K562 (cell line): Measurements from ENCODE around the gene DALRD3. TPM values are rescaled to one million over a fixed set of nuclear protein-coding genes. Genes with fewer than 3 reads are reported as not detected.

ENCODE experiments used
- ATAC-seq: fragments of 200-7000 bp; cut with Tn5 transposase; 3 replicates; pipeline ENCODE4 v1.9.1; 2020; ENCODE audit warnings: moderate library complexity
- BruUV-seq: library from RNA; stranded (reverse); fragments of 400-500 nt; replicated peaks from 2 replicates; lab custom pipeline; 2021; lab: Mats Ljungman, UMichigan
- CTCF ChIA-PET: fragments of 300-600 bp; formaldehyde crosslinking; extraction: SDS; loops from one replicate; lab custom pipeline; 2021; ENCODE audit warnings: low intra/inter-chr PET ratio; lab: Yijun Ruan, JAX
- POLR2A ChIA-PET: fragments of 300-600, 350-650 bp; sonication (Branson Sonifier 250); formaldehyde crosslinking; extraction: SDS; loops from one replicate; lab custom pipeline; 2021; ENCODE audit warnings: antibody characterized with exemption, inconsistent platforms; lab: Yijun Ruan, JAX
- DNase-seq, 4 experiments: peaks; one replicate each; pipeline versions ENCODE4 v3.0.0 to v3.0.0-alpha.2; 2011 to 2018; ENCODE audit warnings: low spot score in 3 of 4, mixed read lengths in 3 of 4; ENCODE audit errors: extremely low read depth in 1 of 4
- FAIRE-seq: peaks from 2 replicates; lab custom pipeline; 2011; peaks lifted over from hg19 to GRCh38; lab: Jason Lieb, UNC
- H2AFZ ChIP-seq: 2 replicates; pipeline ENCODE4 v1.6.0; 2011; ENCODE audit warnings: low read depth, low read length, control low read depth, inconsistent platforms
- H3K27ac ChIP-seq: fragments of 200-600 bp; 3 replicates; pipeline ENCODE4 v1.8.0; 2011; ENCODE audit warnings: low read depth, mild to moderate bottlenecking, control low read depth, inconsistent platforms, low read length, moderate library complexity, mixed read lengths; ENCODE audit errors: extremely low read depth
- H3K27me3 ChIP-seq, 2 experiments: fragments of 300-600 bp in 1 of 2; 2 replicates in 1 of 2; 3 replicates in 1 of 2; pipeline versions ENCODE4 v1.6.0 to v1.8.0; 2011; ENCODE audit warnings: inconsistent platforms in 2 of 2, low read length in 2 of 2, mild to moderate bottlenecking in 1 of 2, mixed read lengths in 1 of 2, moderate library complexity in 1 of 2; ENCODE audit not compliant: control insufficient read depth in 2 of 2, insufficient read depth in 2 of 2
- H3K36me3 ChIP-seq: fragments of 300-600 bp; 3 replicates; pipeline ENCODE4 v1.8.0; 2011; ENCODE audit warnings: mild to moderate bottlenecking, low read length, inconsistent platforms; ENCODE audit not compliant: control insufficient read depth, insufficient read depth
- H3K4me1 ChIP-seq, 2 experiments: fragments of 200-600 bp in 1 of 2; replicated peaks in 1 of 2; 2 replicates in 1 of 2; 3 replicates in 1 of 2; pipeline versions ENCODE4 v1.5.1 to v1.8.0; 2011; ENCODE audit warnings: inconsistent platforms in 2 of 2, low read length in 2 of 2, mild to moderate bottlenecking in 1 of 2, mixed read lengths in 1 of 2, moderate library complexity in 1 of 2; ENCODE audit not compliant: control insufficient read depth in 2 of 2, insufficient read depth in 2 of 2
- H3K4me2 ChIP-seq: 2 replicates; pipeline ENCODE4 v1.6.1; 2011; ENCODE audit warnings: low read length, control low read depth, inconsistent platforms, mixed read lengths; ENCODE audit not compliant: insufficient read depth
- H3K4me3 ChIP-seq: fragments of 200-600 bp; sonication (generic), shearing (Covaris generic); 2 replicates; pipeline ENCODE4 v1.5.1; 2016; ENCODE audit warnings: control low read depth, inconsistent platforms
- H3K79me2 ChIP-seq: fragments of 200-600 bp; 3 replicates; pipeline ENCODE4 v1.8.0; 2011; ENCODE audit warnings: low read length, inconsistent platforms; ENCODE audit not compliant: control insufficient read depth, insufficient read depth
- H3K9ac ChIP-seq, 2 experiments: 2 replicates each; pipeline versions ENCODE4 v1.6.0 to v1.6.1; 2011; ENCODE audit warnings: low read depth in 2 of 2, low read length in 2 of 2, control low read depth in 1 of 2, inconsistent platforms in 1 of 2, mild to moderate bottlenecking in 1 of 2, mixed read lengths in 1 of 2; ENCODE audit not compliant: insufficient read depth in 1 of 2
- H3K9me1 ChIP-seq: one replicate; pipeline ENCODE4 v1.6.0; 2011; ENCODE audit warnings: inconsistent platforms, mild to moderate bottlenecking, low read length, moderate library complexity; ENCODE audit not compliant: control insufficient read depth, insufficient read depth
- H3K9me3 ChIP-seq: replicated peaks from 2 replicates; pipeline ENCODE4 v1.5.1; 2011; ENCODE audit warnings: low read depth, low read length, inconsistent platforms; ENCODE audit not compliant: control insufficient read depth, insufficient read depth
- H4K20me1 ChIP-seq: replicated peaks from 2 replicates; pipeline ENCODE4 v1.6.1; 2011; ENCODE audit warnings: low read length, inconsistent platforms, mixed read lengths; ENCODE audit not compliant: control insufficient read depth, insufficient read depth
- FOXJ2 ChIP-seq: fragments of 200-800 bp; sonication (Bioruptor generic); IDR thresholded peaks from 2 replicates; pipeline ENCODE4 v1.6.1; 2016; ENCODE audit warnings: missing genetic modification characterization, missing compliant biosample characterization
- FOXP1 ChIP-seq: sonication (generic); formaldehyde crosslinking; IDR thresholded peaks from 2 replicates; pipeline ENCODE4 v1.8.0; 2022; ENCODE audit warnings: mild to moderate bottlenecking, missing genetic modification reagents
- KHSRP ChIP-seq: fragments of 450-650 bp; IDR thresholded peaks from 2 replicates; pipeline ENCODE4 v1.6.1; 2017
- KLF13 ChIP-seq: fragments of 450-650 bp; IDR thresholded peaks from 2 replicates; pipeline ENCODE4 v1.6.1; 2016; ENCODE audit warnings: missing genetic modification characterization, low read depth, mild to moderate bottlenecking, missing compliant biosample characterization, moderate library complexity, borderline replicate concordance
- MAFG ChIP-seq: fragments of 450-650 bp; conservative IDR thresholded peaks from 2 replicates; pipeline ENCODE4 v1.6.1; 2016; ENCODE audit warnings: missing genetic modification characterization, missing compliant biosample characterization
- NFXL1 ChIP-seq: fragments of 450-650 bp; formaldehyde crosslinking; IDR thresholded peaks from 2 replicates; pipeline ENCODE4 v1.4.0; 2021; ENCODE audit warnings: mild to moderate bottlenecking
- POLR2A ChIP-seq: fragments of 450-650 bp; conservative IDR thresholded peaks from 2 replicates; pipeline ENCODE4 v1.6.1; 2016
- POLR2AphosphoS5 ChIP-seq: IDR thresholded peaks from 2 replicates; pipeline ENCODE4 v1.6.1; 2011; ENCODE audit warnings: mild to moderate bottlenecking, low read depth, low read length, moderate library complexity; ENCODE audit not compliant: control insufficient read depth, insufficient read depth
- PPARD ChIP-seq: fragments of 250-450 bp; sonication (Bioruptor Pico); IDR thresholded peaks from 2 replicates; pipeline ENCODE4 v1.8.0; 2022; ENCODE audit warnings: inconsistent platforms, mild to moderate bottlenecking, moderate library complexity
- ZKSCAN1 ChIP-seq: fragments of 150-350 bp; IDR thresholded peaks from 2 replicates; pipeline ENCODE4 v1.6.1; 2016; ENCODE audit warnings: low read depth, low read length
- ZNF197 ChIP-seq: fragments of 200-800 bp; sonication (Bioruptor generic); IDR thresholded peaks from 2 replicates; pipeline ENCODE4 v1.6.1; 2016; ENCODE audit warnings: low read depth, missing genetic modification characterization, missing compliant biosample characterization
- ZNF316 ChIP-seq: fragments of 450-650 bp; IDR thresholded peaks from 2 replicates; pipeline ENCODE4 v1.6.1; 2016
- WGBS: fragments of 100-300 bp; shearing (Covaris generic); methylation state at CpG from one replicate; pipeline ENCODE4 v1.1.6; 2016; ENCODE audit warnings: low coverage, mixed read lengths; ENCODE audit not compliant: insufficient coverage; ENCODE audit errors: missing lambda C conversion rate; 5-methylcytosine and 5-hydroxymethylcytosine counted together
- in situ Hi-C: fragments of 300-500 bp; cut with MboI; formaldehyde crosslinking; loops from 4 replicates; pipeline ENCODE4 v1.15.0; 2018; ENCODE audit warnings: inconsistent platforms, mixed read lengths
- intact Hi-C: fragments of 100-400 bp; cut with micrococcal nuclease; formaldehyde crosslinking; loops from 2 replicates; pipeline ENCODE4 v1.14.2; 2022
- polyA plus RNA-seq, 8 experiments: library from polyadenylated mRNA; depleted of rRNA in 4 of 8; stranded (reverse) in 5 of 8; unstranded in 3 of 8; fragments of >200 nt; fragmentation: Nextera tagmentation in 2 of 8; fragmentation: Illumina TruSeq in 1 of 8; extraction: Ambion mirVana in 2 of 8; extraction: Trizol in 1 of 8; gene quantifications; 2 replicates each; pipeline versions ENCODE4 v1.2.1 to v1.2.3, GENCODE V29; 2011 to 2014; ENCODE audit warnings: inconsistent platforms in 1 of 8, missing spikeins in 1 of 8
- total RNA-seq, 7 experiments: library from RNA; depleted of rRNA in 6 of 7; stranded (reverse); fragments of >200 nt in 6 of 7; fragmentation: Illumina TruSeq in 2 of 7; extraction: Trizol in 2 of 7; gene quantifications; 2 replicates each; pipeline versions ENCODE4 v1.2.1 to v1.2.3, GENCODE V29; 2011 to 2021; ENCODE audit warnings: low replicate concordance in 1 of 7
- TF ChIP-seq, protein P1 (sequence below): IDR thresholded peaks from 2 replicates; pipeline ENCODE4 v1.6.1; 2011; ENCODE audit warnings: borderline replicate concordance, low read depth, mild to moderate bottlenecking, moderate library complexity, low read length; ENCODE audit not compliant: insufficient read depth, poor library complexity, severe bottlenecking

Gene DALRD3
- total and polyA plus RNA-seq, 9 of the 15 experiments (the other 6 are each of a cell fraction or from before 2014, with no cell fraction given) = 6.6 to 31.3 (median 14.4) TPM

DNA sequence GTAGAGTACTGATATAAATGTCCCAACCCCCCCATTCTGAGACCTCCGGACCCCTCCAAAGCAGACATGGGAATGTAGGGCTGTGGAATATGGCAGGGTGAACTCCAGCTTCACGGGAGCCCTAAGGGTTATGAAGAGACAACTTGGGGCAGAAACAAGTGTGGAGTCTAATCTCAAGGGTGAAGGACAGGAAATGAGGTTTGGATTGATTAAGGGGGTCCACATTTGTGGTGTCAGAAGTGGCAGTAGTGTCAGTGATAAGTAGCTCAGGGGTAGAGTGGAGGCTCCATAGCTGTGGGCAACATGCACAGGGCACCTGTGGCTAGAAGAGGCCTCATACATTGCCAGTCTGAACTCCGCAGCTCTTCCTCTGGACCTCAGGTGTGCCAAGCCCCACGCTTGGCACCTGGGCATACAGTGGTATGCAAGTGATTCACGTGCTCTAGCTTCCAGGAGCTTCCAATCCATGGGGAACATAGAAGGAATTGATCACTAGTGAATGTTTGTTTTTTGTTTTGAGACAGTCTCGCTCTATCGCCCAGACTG lies 32.5 kb downstream of the DALRD3 start:
- no peak overlapping the region for H3K4me2 ChIP-seq
- H3K36me3 ChIP-seq = peaks cover 45% of the 10 kb centered on the region; the same call in 2 of the 3 replicates
- H3K27me3 ChIP-seq = no peaks in the 10 kb centered on the region
- no peaks in the 10 kb centered on the region for H3K9me1 ChIP-seq
- POLR2A ChIA-PET = interaction anchor here (0.5 to 2.0 kb wide), 3 partner anchors 12 to 135 kb away, joined by 3 to 5 read pairs (median 4); partner anchors contain the start of gene USP19
- WGBS = 84% methylated on average over 7 of the region's 7 CpGs
- H2AFZ ChIP-seq = no peak overlapping the region
- H3K79me2 ChIP-seq = no peaks in the 10 kb centered on the region
- no peak overlapping the region for H3K27ac ChIP-seq
- no peak overlapping the region for H3K4me3 ChIP-seq
- no TSS peak for BruUV-seq
- no peaks in the 10 kb centered on the region for H4K20me1 ChIP-seq
- intact Hi-C loops = loop anchor here (5.0 kb wide), 1 partner anchor 171 kb away; no protein-coding TSS in a partner anchor
- in situ Hi-C loops = no loop called here
- CTCF ChIA-PET = no interaction called here
- ATAC-seq = no peak
- no peak overlapping the region for H3K9ac ChIP-seq
- TF ChIP-seq POLR2A = peak; percentile 40; the same call in 1 of the 2 replicates
- peak; percentile 24; the same call in 1 of the 2 replicates for TF ChIP-seq POLR2AphosphoS5
- no peak for TF ChIP-seq ZNF197 (CRISPR knock-in tag)
- TF ChIP-seq, all 486 proteins: peak for 2
- peaks cover 9 to 21% of the 10 kb centered on the region in 2 experiments for H3K4me1 ChIP-seq
- no peaks in the 10 kb centered on the region for H3K9me3 ChIP-seq
- FAIRE-seq (no peak), DNase-seq (no peak)

DNA sequence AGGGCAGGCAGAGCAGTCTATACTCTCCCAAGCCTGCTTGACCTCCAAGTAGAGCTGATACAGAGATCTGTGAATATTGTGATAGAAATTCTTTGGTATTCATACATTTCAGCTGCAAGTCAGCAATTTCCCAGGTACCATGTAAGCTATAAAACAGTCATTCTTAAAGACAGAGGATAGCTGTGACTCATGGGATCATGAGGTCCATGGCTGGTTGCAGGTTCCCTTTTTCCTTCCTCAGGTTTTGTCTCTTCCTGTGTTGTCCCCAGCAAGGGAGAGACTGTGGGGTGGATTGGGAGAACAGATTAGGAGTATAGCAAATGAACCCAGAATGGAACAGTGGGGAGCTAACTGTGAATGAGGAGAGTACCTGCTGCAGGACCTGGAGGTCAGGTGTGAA lies 33.7 kb downstream of the DALRD3 start:
- DNase-seq (no peak), FAIRE-seq (no peak), ATAC-seq (no peak)
- ChIA-PET CTCF (no interaction called here), POLR2A (interaction anchor here (0.6 to 1.1 kb wide), 3 partner anchors 11 to 110 kb away, joined by 3 to 5 read pairs (median 4); partner anchors contain the start of gene WDR6)
- Histone ChIP-seq H3K79me2 (no peaks in the 10 kb centered on the region), H2AFZ (no peak overlapping the region), H3K27ac (no peak overlapping the region), H3K9ac (no peak overlapping the region), H3K9me1 (no peaks in the 10 kb centered on the region), H3K9me3 (no peaks in the 10 kb centered on the region), H3K4me2 (no peak overlapping the region), H4K20me1 (no peaks in the 10 kb centered on the region), H3K36me3 (peaks cover 53% of the 10 kb centered on the region; the same call in 2 of the 3 replicates), H3K4me3 (no peak overlapping the region), H3K27me3 (no peaks in the 10 kb centered on the region), H3K4me1 (peaks cover 7 to 9% of the 10 kb centered on the region in 2 experiments)
- intact Hi-C loops = loop anchor here (5.0 kb wide), 1 partner anchor 173 kb away; no protein-coding TSS in a partner anchor
- BruUV-seq = no TSS peak
- in situ Hi-C loops = no loop called here
- TF ChIP-seq FOXP1 (no peak), PPARD (CRISPR knock-in tag) (no peak), KLF13 (tag) (no peak), KHSRP (no peak), FOXJ2 (tag) (no peak), ZNF316 (peak; percentile 20; the same call in 1 of the 2 replicates), ZKSCAN1 (no peak), NFXL1 (no peak), MAFG (tag) (0 out of 2 replicates have a peak, but pooled peaks have one; percentile 12)
- TF ChIP-seq, protein P1, sequence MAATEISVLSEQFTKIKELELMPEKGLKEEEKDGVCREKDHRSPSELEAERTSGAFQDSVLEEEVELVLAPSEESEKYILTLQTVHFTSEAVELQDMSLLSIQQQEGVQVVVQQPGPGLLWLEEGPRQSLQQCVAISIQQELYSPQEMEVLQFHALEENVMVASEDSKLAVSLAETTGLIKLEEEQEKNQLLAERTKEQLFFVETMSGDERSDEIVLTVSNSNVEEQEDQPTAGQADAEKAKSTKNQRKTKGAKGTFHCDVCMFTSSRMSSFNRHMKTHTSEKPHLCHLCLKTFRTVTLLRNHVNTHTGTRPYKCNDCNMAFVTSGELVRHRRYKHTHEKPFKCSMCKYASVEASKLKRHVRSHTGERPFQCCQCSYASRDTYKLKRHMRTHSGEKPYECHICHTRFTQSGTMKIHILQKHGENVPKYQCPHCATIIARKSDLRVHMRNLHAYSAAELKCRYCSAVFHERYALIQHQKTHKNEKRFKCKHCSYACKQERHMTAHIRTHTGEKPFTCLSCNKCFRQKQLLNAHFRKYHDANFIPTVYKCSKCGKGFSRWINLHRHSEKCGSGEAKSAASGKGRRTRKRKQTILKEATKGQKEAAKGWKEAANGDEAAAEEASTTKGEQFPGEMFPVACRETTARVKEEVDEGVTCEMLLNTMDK = no peak
